HEK293 (cell line): ENCODE results near the gene GPRIN2.

Source experiments
- CTCF ChIA-PET: fragments of 350-600 bp; formaldehyde crosslinking; extraction: SDS; loops from one replicate; lab custom pipeline; 2021; ENCODE audit warnings: antibody characterized with exemption; lab: Yijun Ruan, JAX
- POLR2A ChIA-PET: fragments of 300-600 bp; formaldehyde crosslinking; extraction: SDS; loops from one replicate; lab custom pipeline; 2020; ENCODE audit warnings: antibody characterized with exemption, inconsistent platforms; lab: Yijun Ruan, JAX
- H3K27ac ChIP-seq: fragments of 200-500 bp; sonication (Bioruptor generic); 2 replicates; pipeline ENCODE4 v1.5.1; 2014; ENCODE audit warnings: low read depth, low read length, control low read depth, inconsistent platforms; ENCODE audit errors: extremely low read depth
- H3K36me3 ChIP-seq, 2 experiments: fragments of 200-500 bp in 1 of 2; sonication (Bioruptor generic) in 1 of 2; 1 replicate in 1 of 2; 2 replicates in 1 of 2; pipeline ENCODE4 v1.5.1; 2014 to 2017; ENCODE audit warnings: inconsistent platforms in 2 of 2, low read length in 2 of 2; ENCODE audit not compliant: control insufficient read depth in 2 of 2, insufficient read depth in 1 of 2
- H3K4me1 ChIP-seq: fragments of 200-500 bp; sonication (Bioruptor generic); 2 replicates; pipeline ENCODE4 v1.5.1; 2014; ENCODE audit warnings: mild to moderate bottlenecking, low read length, inconsistent platforms; ENCODE audit not compliant: control insufficient read depth, insufficient read depth
- H3K4me3 ChIP-seq: 2 replicates; pipeline ENCODE4 v1.5.1; 2011; ENCODE audit warnings: low read depth, mild to moderate bottlenecking, control low read depth, low read length, moderate library complexity
- H3K9me3 ChIP-seq: fragments of 200-500 bp; sonication (Bioruptor generic); 2 replicates; pipeline ENCODE4 v1.5.1; 2014; ENCODE audit warnings: low read depth, low read length, inconsistent platforms; ENCODE audit not compliant: control insufficient read depth, insufficient read depth
- BCL11A ChIP-seq: fragments of 450-650 bp; formaldehyde crosslinking; IDR thresholded peaks from 2 replicates; pipeline ENCODE4 v1.5.1; 2016; ENCODE audit warnings: low read depth, missing biosample characterization, missing genetic modification characterization
- HOXC10 ChIP-seq: sonication (generic); formaldehyde crosslinking; IDR thresholded peaks from 2 replicates; pipeline ENCODE4 v1.8.1; 2023; ENCODE audit warnings: mild to moderate bottlenecking, missing genetic modification reagents
- SP2 ChIP-seq: fragments of 450-650 bp; formaldehyde crosslinking; IDR thresholded peaks from 2 replicates; pipeline ENCODE4 v1.5.1; 2016; ENCODE audit warnings: missing biosample characterization, missing genetic modification characterization
- ZBTB21 ChIP-seq: fragments of 450-650 bp; formaldehyde crosslinking; IDR thresholded peaks from 2 replicates; pipeline ENCODE4 v1.5.1; 2017; ENCODE audit warnings: missing biosample characterization, missing genetic modification characterization
- ZFP69B ChIP-seq: fragments of 450-650 bp; formaldehyde crosslinking; IDR thresholded peaks from 2 replicates; pipeline ENCODE4 v1.5.1; 2016; ENCODE audit warnings: missing biosample characterization, missing genetic modification characterization
- ZNF10 ChIP-seq: fragments of 450-650 bp; formaldehyde crosslinking; IDR thresholded peaks from 2 replicates; pipeline ENCODE4 v1.5.1; 2017; ENCODE audit warnings: missing biosample characterization, missing genetic modification characterization
- ZNF114 ChIP-seq: fragments of 450-650 bp; formaldehyde crosslinking; IDR thresholded peaks from 2 replicates; pipeline ENCODE4 v1.5.0; 2017; ENCODE audit warnings: missing biosample characterization, missing genetic modification characterization
- ZNF138 ChIP-seq: fragments of 450-650 bp; formaldehyde crosslinking; IDR thresholded peaks from 2 replicates; pipeline ENCODE4 v1.5.1; 2016; ENCODE audit warnings: missing biosample characterization, missing genetic modification characterization, borderline replicate concordance
- ZNF214 ChIP-seq: fragments of 450-650 bp; formaldehyde crosslinking; IDR thresholded peaks from 2 replicates; pipeline ENCODE4 v1.5.1; 2017; ENCODE audit warnings: missing biosample characterization, mild to moderate bottlenecking, missing genetic modification characterization, borderline replicate concordance
- ZNF311 ChIP-seq: fragments of 450-650 bp; formaldehyde crosslinking; IDR thresholded peaks from 2 replicates; pipeline ENCODE4 v1.5.1; 2017; ENCODE audit warnings: missing biosample characterization, missing genetic modification characterization, borderline replicate concordance
- ZNF341 ChIP-seq: fragments of 450-650 bp; formaldehyde crosslinking; IDR thresholded peaks from 2 replicates; pipeline ENCODE4; 2016; ENCODE audit warnings: low read depth, missing biosample characterization, missing genetic modification characterization
- ZNF391 ChIP-seq: fragments of 450-650 bp; formaldehyde crosslinking; IDR thresholded peaks from 2 replicates; pipeline ENCODE4 v1.5.1; 2016; ENCODE audit warnings: low read depth, missing biosample characterization, missing genetic modification characterization, borderline replicate concordance
- ZNF394 ChIP-seq: fragments of 450-650 bp; formaldehyde crosslinking; IDR thresholded peaks from 2 replicates; pipeline ENCODE4 v1.5.1; 2016; ENCODE audit warnings: missing biosample characterization, missing genetic modification characterization, mild to moderate bottlenecking, moderate library complexity, borderline replicate concordance
- ZNF404 ChIP-seq: fragments of 450-650 bp; formaldehyde crosslinking; IDR thresholded peaks from 2 replicates; pipeline ENCODE4 v1.5.1; 2017; ENCODE audit warnings: missing biosample characterization, missing genetic modification characterization
- ZNF521 ChIP-seq: fragments of 450-650 bp; formaldehyde crosslinking; IDR thresholded peaks from 2 replicates; pipeline ENCODE4 v1.5.1; 2017; ENCODE audit warnings: missing biosample characterization, mild to moderate bottlenecking, missing genetic modification characterization
- ZNF530 ChIP-seq: fragments of 450-650 bp; formaldehyde crosslinking; IDR thresholded peaks from 2 replicates; pipeline ENCODE4 v1.5.1; 2016; ENCODE audit warnings: low read depth, missing biosample characterization, missing genetic modification characterization
- ZNF585B ChIP-seq: fragments of 450-650 bp; formaldehyde crosslinking; IDR thresholded peaks from 2 replicates; pipeline ENCODE4 v1.5.1; 2016; ENCODE audit warnings: missing biosample characterization, missing genetic modification characterization
- ZNF621 ChIP-seq: fragments of 450-650 bp; formaldehyde crosslinking; IDR thresholded peaks from 2 replicates; pipeline ENCODE4 v1.5.1; 2017; ENCODE audit warnings: missing biosample characterization, missing genetic modification characterization
- ZNF660 ChIP-seq: fragments of 450-650 bp; IDR thresholded peaks from 2 replicates; pipeline ENCODE4 v1.5.1; 2018; ENCODE audit warnings: missing biosample characterization, mild to moderate bottlenecking, missing genetic modification characterization
- ZNF768 ChIP-seq: fragments of 450-650 bp; formaldehyde crosslinking; IDR thresholded peaks from 2 replicates; pipeline ENCODE4 v1.5.1; 2018; ENCODE audit warnings: missing biosample characterization, mild to moderate bottlenecking, missing genetic modification characterization
- ZNF777 ChIP-seq: fragments of 450-650 bp; formaldehyde crosslinking; IDR thresholded peaks from 2 replicates; pipeline ENCODE4 v1.5.1; 2017; ENCODE audit warnings: missing biosample characterization, missing genetic modification characterization, borderline replicate concordance
- ZNF791 ChIP-seq: fragments of 450-650 bp; formaldehyde crosslinking; IDR thresholded peaks from 2 replicates; pipeline ENCODE4 v1.5.1; 2016; ENCODE audit warnings: missing biosample characterization, missing genetic modification characterization
- ZXDB ChIP-seq: fragments of 450-650 bp; formaldehyde crosslinking; IDR thresholded peaks from 2 replicates; pipeline ENCODE4 v1.5.1; 2016; ENCODE audit warnings: missing biosample characterization, missing genetic modification characterization
- TF ChIP-seq, protein P1 (sequence below): fragments of 450-650 bp; formaldehyde crosslinking; optimal IDR thresholded peaks from 2 replicates; pipeline ENCODE3; 2016; ENCODE audit warnings: missing biosample characterization, mild to moderate bottlenecking, missing genetic modification characterization
- TF ChIP-seq, protein P2 (sequence below): fragments of 450-650 bp; formaldehyde crosslinking; IDR thresholded peaks from 2 replicates; pipeline ENCODE4 v1.5.1; 2017; ENCODE audit warnings: missing biosample characterization, missing genetic modification characterization
- TF ChIP-seq, protein P3 (sequence below): fragments of 450-650 bp; formaldehyde crosslinking; IDR thresholded peaks from 2 replicates; pipeline ENCODE4; 2016; ENCODE audit warnings: missing biosample characterization, missing genetic modification characterization
- TF ChIP-seq, protein P4 (sequence below): fragments of 450-650 bp; formaldehyde crosslinking; IDR thresholded peaks from 2 replicates; pipeline ENCODE4 v1.5.1; 2016; ENCODE audit warnings: missing biosample characterization, missing genetic modification characterization

GPRIN2 gene

DNA sequence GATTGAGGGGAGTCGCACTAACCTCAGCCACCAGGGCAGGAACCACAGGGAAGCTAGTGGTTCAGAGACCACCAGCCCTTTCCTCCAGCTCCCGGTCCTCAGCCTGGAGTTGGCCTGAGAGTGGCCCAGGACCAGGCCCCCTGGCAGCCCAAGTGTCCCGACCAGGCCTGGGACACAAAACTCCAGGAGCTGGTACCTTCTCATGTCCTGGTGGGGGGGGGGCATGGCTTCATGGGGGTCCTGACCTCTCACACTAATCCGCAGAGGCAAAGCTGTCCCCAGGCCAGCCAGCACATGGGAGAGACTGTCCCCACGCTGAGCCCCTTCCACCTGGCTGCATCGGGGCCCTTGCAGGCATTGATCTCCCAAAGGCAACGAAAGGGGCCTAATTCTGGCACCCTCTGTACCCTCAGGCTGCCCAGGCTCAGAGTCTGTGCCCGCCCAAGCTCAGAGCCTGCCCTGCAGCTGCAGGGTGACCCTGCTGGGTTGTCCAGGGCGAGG is 28.2 kb downstream of the GPRIN2 start:
- TF ChIP-seq ZNF660 (tag by site-specific recombination) (no peak), ZNF114 (tag by site-specific recombination) (no peak), ZNF394 (no peak)
- TF ChIP-seq, protein P1, sequence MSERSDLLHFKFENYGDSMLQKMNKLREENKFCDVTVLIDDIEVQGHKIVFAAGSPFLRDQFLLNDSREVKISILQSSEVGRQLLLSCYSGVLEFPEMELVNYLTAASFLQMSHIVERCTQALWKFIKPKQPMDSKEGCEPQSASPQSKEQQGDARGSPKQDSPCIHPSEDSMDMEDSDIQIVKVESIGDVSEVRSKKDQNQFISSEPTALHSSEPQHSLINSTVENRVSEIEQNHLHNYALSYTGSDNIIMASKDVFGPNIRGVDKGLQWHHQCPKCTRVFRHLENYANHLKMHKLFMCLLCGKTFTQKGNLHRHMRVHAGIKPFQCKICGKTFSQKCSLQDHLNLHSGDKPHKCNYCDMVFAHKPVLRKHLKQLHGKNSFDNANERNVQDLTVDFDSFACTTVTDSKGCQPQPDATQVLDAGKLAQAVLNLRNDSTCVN (tag by site-specific recombination) = no peak
- Histone ChIP-seq H3K36me3 (no peaks in the 10 kb centered on the region; a peak in 1 of 3 replicates), H3K4me3 (no peak overlapping the region), H3K4me1 (no peaks in the 10 kb centered on the region), H3K27ac (no peak overlapping the region), H3K9me3 (no peaks in the 10 kb centered on the region)
- ChIA-PET CTCF (interaction anchor here (0.6 to 1.2 kb wide), 3 partner anchors 10 to 1783 kb away, joined by 3 read pairs; no protein-coding TSS in a partner anchor), POLR2A (interaction anchor here (0.7 kb wide), 1 partner anchor 32 kb away, joined by 9 read pairs; no protein-coding TSS in a partner anchor)

DNA sequence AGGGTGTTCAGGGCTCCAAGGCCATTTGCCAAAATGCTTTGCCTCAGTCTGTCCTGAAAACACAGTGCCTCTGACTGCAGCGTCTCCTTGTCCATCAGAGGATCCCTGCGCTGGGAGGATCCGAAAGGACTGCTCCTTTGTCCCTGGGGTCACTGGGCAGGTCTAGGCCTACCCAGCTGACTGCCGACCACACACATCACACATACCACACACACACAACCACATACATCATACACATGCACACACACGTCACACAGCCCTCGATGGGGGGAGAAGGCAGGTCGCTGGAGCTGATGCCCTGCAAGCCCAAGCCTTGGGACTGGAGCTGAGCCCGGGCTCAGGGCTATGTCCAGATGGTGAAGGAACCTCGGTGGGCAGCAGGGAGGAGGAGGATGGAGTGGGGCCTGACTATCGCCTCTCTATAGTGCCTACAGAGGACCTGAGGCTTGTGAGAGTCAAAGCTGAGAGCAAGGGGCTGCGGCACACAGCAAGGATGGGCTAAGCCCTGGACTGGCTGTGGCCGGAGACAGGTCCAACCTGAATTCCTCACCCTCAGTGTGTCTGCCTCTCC is 29.1 kb downstream of the GPRIN2 start:
- POLR2A ChIA-PET = interaction anchor here (0.7 kb wide), 1 partner anchor 33 kb away, joined by 9 read pairs; no protein-coding TSS in a partner anchor
- H3K4me1 ChIP-seq = no peaks in the 10 kb centered on the region
- H3K4me3 ChIP-seq = no peak overlapping the region
- no peaks in the 10 kb centered on the region; a peak in 1 of 3 replicates for H3K36me3 ChIP-seq
- no peak overlapping the region for H3K27ac ChIP-seq
- H3K9me3 ChIP-seq = no peaks in the 10 kb centered on the region
- CTCF ChIA-PET = interaction anchor here (0.6 to 1.2 kb wide), 3 partner anchors 9 to 1784 kb away, joined by 3 read pairs; no protein-coding TSS in a partner anchor
- TF ChIP-seq ZNF621 (peak; percentile 17; the same call in 1 of the 2 replicates), ZNF530 (tag by site-specific recombination) (no peak)
- TF ChIP-seq, protein P1 (tag by site-specific recombination) = peak; percentile 13

DNA sequence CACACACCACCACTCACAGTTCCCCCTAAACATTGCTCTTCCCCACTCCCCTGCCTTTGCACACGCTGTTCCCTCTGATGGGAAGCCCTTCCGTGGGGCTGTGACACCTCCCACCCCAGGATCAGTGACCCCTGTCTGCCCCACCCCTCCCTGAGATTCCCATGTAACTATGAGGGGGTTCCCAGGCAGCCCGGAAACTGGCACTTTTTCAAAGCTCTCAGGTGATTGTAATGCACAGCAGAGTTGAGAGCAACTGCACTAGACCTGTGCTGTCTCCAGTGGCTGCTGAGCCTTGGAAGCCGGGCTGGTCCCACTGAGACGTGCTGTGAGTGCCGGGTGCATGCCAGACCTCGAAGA is 29.8 kb downstream of the GPRIN2 start:
- no peaks in the 10 kb centered on the region; a peak in 1 of 3 replicates for H3K36me3 ChIP-seq
- H3K4me1 ChIP-seq = no peaks in the 10 kb centered on the region
- no peaks in the 10 kb centered on the region for H3K9me3 ChIP-seq
- ChIA-PET CTCF (no interaction called here), POLR2A (no interaction called here)
- no peak overlapping the region for H3K4me3 ChIP-seq
- no peak overlapping the region for H3K27ac ChIP-seq
- no peak for TF ChIP-seq ZBTB21
- TF ChIP-seq ZNF777 (tag by site-specific recombination) = no peak
- no peak for TF ChIP-seq ZNF768 (tag by site-specific recombination)
- TF ChIP-seq ZNF214 (tag by site-specific recombination) = no peak
- TF ChIP-seq HOXC10 = no peak
- TF ChIP-seq ZNF311 (tag by site-specific recombination) = 0 out of 2 replicates have a peak, but pooled peaks have one; percentile 70
- TF ChIP-seq ZNF10 = no peak
- TF ChIP-seq ZNF391 (tag by site-specific recombination) = 0 out of 2 replicates have a peak, but pooled peaks have one; percentile 3
- TF ChIP-seq ZNF791 (tag by site-specific recombination) = no peak
- no peak for TF ChIP-seq ZNF521
- TF ChIP-seq ZNF585B (tag by site-specific recombination) = no peak
- TF ChIP-seq BCL11A (tag by site-specific recombination) = no peak
- TF ChIP-seq ZXDB (tag by site-specific recombination) = no peak
- TF ChIP-seq SP2 (tag by site-specific recombination) = 0 out of 2 replicates have a peak, but pooled peaks have one; percentile 4
- TF ChIP-seq, protein P2, sequence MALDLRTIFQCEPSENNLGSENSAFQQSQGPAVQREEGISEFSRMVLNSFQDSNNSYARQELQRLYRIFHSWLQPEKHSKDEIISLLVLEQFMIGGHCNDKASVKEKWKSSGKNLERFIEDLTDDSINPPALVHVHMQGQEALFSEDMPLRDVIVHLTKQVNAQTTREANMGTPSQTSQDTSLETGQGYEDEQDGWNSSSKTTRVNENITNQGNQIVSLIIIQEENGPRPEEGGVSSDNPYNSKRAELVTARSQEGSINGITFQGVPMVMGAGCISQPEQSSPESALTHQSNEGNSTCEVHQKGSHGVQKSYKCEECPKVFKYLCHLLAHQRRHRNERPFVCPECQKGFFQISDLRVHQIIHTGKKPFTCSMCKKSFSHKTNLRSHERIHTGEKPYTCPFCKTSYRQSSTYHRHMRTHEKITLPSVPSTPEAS = no peak
- TF ChIP-seq, protein P3, sequence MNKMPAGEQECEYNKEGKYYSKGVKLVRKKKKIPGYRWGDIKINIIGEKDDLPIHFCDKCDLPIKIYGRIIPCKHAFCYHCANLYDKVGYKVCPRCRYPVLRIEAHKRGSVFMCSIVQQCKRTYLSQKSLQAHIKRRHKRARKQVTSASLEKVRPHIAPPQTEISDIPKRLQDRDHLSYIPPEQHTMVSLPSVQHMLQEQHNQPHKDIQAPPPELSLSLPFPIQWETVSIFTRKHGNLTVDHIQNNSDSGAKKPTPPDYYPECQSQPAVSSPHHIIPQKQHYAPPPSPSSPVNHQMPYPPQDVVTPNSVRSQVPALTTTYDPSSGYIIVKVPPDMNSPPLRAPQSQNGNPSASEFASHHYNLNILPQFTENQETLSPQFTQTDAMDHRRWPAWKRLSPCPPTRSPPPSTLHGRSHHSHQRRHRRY (tag by site-specific recombination) = no peak
- no peak for TF ChIP-seq ZFP69B (tag by site-specific recombination)
- no peak for TF ChIP-seq ZNF404 (tag by site-specific recombination)
- TF ChIP-seq, protein P4, sequence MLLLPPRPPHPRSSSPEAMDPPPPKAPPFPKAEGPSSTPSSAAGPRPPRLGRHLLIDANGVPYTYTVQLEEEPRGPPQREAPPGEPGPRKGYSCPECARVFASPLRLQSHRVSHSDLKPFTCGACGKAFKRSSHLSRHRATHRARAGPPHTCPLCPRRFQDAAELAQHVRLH (tag by site-specific recombination) = no peak
- peak; percentile 70 for TF ChIP-seq ZNF341 (tag by site-specific recombination)
- TF ChIP-seq ZNF138 = 0 out of 2 replicates have a peak, but pooled peaks have one; percentile 39
